Measurements from ENCODE around the gene SNRNP27. TPM values are rescaled to one million over a fixed set of nuclear protein-coding genes. Genes with fewer than 3 reads are reported as not detected.
"Not testable (repeated sequence)": the region's sequence is repeated elsewhere in the genome, so short reads cannot be mapped to it uniquely, and the experiment has no call there.

The SNRNP27 gene
- total and polyA plus RNA-seq, 2 donors from 2014 or later = 33.6 to 42.6 TPM

GRCh38 chr2:69889302-69889701 is 4.5 kb upstream of the SNRNP27 start:
- no peak overlapping the region for H3K4me3 ChIP-seq (ENCODE audit: low read length in 3 of 3)
- H3K4me1 ChIP-seq (ENCODE audit: control insufficient read depth in 2 of 3, insufficient read depth in 2 of 3, low read depth in 1 of 3, low read length in 3 of 3) = peaks cover 0 to 5% (median 2%) of the 10 kb centered on the region in 3 donors
- DNase-seq = no peak
- intact Hi-C loops (cut with DNase I) = no loop called here
- no peaks in the 10 kb centered on the region for H3K36me3 ChIP-seq (ENCODE audit: control insufficient read depth in 2 of 3, insufficient read depth in 3 of 3, low read length in 3 of 3)
- no peak overlapping the region for H3K9ac ChIP-seq (ENCODE audit: low read length in 3 of 3)
- no peak for FAIRE-seq
- no peaks in the 10 kb centered on the region for H3K27me3 ChIP-seq (ENCODE audit: control insufficient read depth, insufficient read depth, low read length)
- H3K9me3 ChIP-seq (ENCODE audit: control insufficient read depth in 2 of 3, insufficient read depth in 1 of 3, low read length in 3 of 3) = no peaks in the 10 kb centered on the region
- no peak overlapping the region for H3K27ac ChIP-seq (ENCODE audit: low read depth in 2 of 2, low read length in 2 of 2)
- TF ChIP-seq CTCF (IDR thresholded peaks at IDR 0.05; ENCODE audit: borderline replicate concordance, extremely low read depth, insufficient read depth) = no peak

GRCh38 chr2:69890881-69891280 is 2.9 kb upstream of the SNRNP27 start:
- no peaks in the 10 kb centered on the region for H3K9me3 ChIP-seq (ENCODE audit: control insufficient read depth in 2 of 3, insufficient read depth in 1 of 3, low read length in 3 of 3)
- H3K9ac ChIP-seq (ENCODE audit: low read length in 3 of 3) = no peak overlapping the region
- no peak overlapping the region for H3K4me3 ChIP-seq (ENCODE audit: low read length in 3 of 3)
- no peak overlapping the region for H3K27ac ChIP-seq (ENCODE audit: low read depth in 2 of 2, low read length in 2 of 2)
- no peak for TF ChIP-seq CTCF (IDR thresholded peaks at IDR 0.05; ENCODE audit: borderline replicate concordance, extremely low read depth, insufficient read depth)
- H3K27me3 ChIP-seq (ENCODE audit: control insufficient read depth, insufficient read depth, low read length) = no peaks in the 10 kb centered on the region
- no peaks in the 10 kb centered on the region for H3K36me3 ChIP-seq (ENCODE audit: control insufficient read depth in 2 of 3, insufficient read depth in 3 of 3, low read length in 3 of 3)
- intact Hi-C loops (cut with DNase I) = no loop called here
- no peak for DNase-seq
- H3K4me1 ChIP-seq (ENCODE audit: control insufficient read depth in 2 of 3, insufficient read depth in 2 of 3, low read depth in 1 of 3, low read length in 3 of 3) = peaks cover 0 to 5% (median 2%) of the 10 kb centered on the region in 3 donors
- no peak for FAIRE-seq

- H3K9me3 ChIP-seq (ENCODE audit: control insufficient read depth in 2 of 3, insufficient read depth in 1 of 3, low read length in 3 of 3); H3K4me1 ChIP-seq (ENCODE audit: control insufficient read depth in 2 of 3, insufficient read depth in 2 of 3, low read depth in 1 of 3, low read length in 3 of 3); FAIRE-seq; intact Hi-C loops (cut with DNase I); H3K9ac ChIP-seq (ENCODE audit: low read length in 3 of 3); H3K27me3 ChIP-seq (ENCODE audit: control insufficient read depth, insufficient read depth, low read length); DNase-seq; H3K27ac ChIP-seq (ENCODE audit: low read depth in 2 of 2, low read length in 2 of 2): not testable (repeated sequence)
- Histone ChIP-seq H3K4me3 (ENCODE audit: low read length in 3 of 3) (peak overlapping the region in 2 of 3 donors; percentile 95 to 99), H3K36me3 (ENCODE audit: control insufficient read depth in 2 of 3, insufficient read depth in 3 of 3, low read length in 3 of 3) (peaks cover 0 to 16% (median 4%) of the 10 kb centered on the region in 3 donors)
Observed at GRCh38 chr2:69892838-69893424, 825 bp upstream of the SNRNP27 start.

- H3K27me3 ChIP-seq (ENCODE audit: control insufficient read depth, insufficient read depth, low read length); FAIRE-seq; H3K9me3 ChIP-seq (ENCODE audit: control insufficient read depth in 2 of 3, insufficient read depth in 1 of 3, low read length in 3 of 3); intact Hi-C loops (cut with DNase I); H3K4me1 ChIP-seq (ENCODE audit: control insufficient read depth in 2 of 3, insufficient read depth in 2 of 3, low read depth in 1 of 3, low read length in 3 of 3); H3K27ac ChIP-seq (ENCODE audit: low read depth in 2 of 2, low read length in 2 of 2); DNase-seq: not testable (repeated sequence)
- Histone ChIP-seq H3K4me3 (ENCODE audit: low read length in 3 of 3) (peak overlapping the region; percentile 81 to 99 (median 95)), H3K36me3 (ENCODE audit: control insufficient read depth in 2 of 3, insufficient read depth in 3 of 3, low read length in 3 of 3) (peaks cover 0 to 16% (median 7%) of the 10 kb centered on the region in 3 donors), H3K9ac (ENCODE audit: low read length in 3 of 3) (peak overlapping the region; percentile 81 to 98 (median 93))
Observed at GRCh38 chr2:69894737-69895136, 981 bp downstream of the SNRNP27 start.

Data from kidney (tissue), 14 donors.